NT2/D1 (cell line): ENCODE measurements around the gene NPIPB6.
"Not testable (repeated sequence)": the region's sequence is repeated elsewhere in the genome, so short reads cannot be mapped to it uniquely, and the experiment has no call there.

Experiments
- SUZ12 ChIP-seq: IDR thresholded peaks from 2 replicates; pipeline ENCODE4 v1.6.1; 2011; ENCODE audit not compliant: insufficient read length, insufficient read depth; ENCODE audit errors: extremely low read depth
- YY1 ChIP-seq: IDR thresholded peaks from 2 replicates; pipeline ENCODE4 v1.6.1; 2011; ENCODE audit not compliant: insufficient read length, insufficient read depth
- ZNF274 ChIP-seq: IDR thresholded peaks from 2 replicates; pipeline ENCODE4 v1.6.1; 2011; ENCODE audit warnings: mild to moderate bottlenecking, low read depth, low read length

DNA sequence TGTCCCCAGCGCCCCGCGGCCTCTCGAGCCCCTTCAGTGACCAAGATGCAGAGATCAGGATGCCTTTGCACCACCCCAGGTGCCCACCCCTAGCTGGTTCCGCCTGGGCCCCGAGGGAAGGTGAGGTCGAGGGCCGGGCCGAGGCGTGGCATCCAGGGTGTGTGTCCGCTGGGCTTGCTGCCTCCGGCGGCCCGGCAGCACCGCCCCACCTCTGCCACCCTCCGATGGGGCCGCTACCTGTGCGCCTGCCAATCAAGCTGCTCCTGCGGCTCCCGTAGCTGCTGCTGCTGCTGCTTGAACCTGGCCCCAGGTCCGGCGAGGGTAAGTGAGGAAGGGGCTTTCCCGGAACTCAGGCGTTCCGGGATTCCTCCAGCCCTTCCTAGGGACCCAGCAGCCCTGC lies 11.0 kb upstream of the NPIPB6 start:
- TF ChIP-seq YY1, ZNF274, SUZ12: not testable (repeated sequence)
